ENCODE data around the gene PDE4B.
"Not testable (repeated sequence)": the region's sequence is repeated elsewhere in the genome, so short reads cannot be mapped to it uniquely, and the experiment has no call there.

The PDE4B gene

DNA sequence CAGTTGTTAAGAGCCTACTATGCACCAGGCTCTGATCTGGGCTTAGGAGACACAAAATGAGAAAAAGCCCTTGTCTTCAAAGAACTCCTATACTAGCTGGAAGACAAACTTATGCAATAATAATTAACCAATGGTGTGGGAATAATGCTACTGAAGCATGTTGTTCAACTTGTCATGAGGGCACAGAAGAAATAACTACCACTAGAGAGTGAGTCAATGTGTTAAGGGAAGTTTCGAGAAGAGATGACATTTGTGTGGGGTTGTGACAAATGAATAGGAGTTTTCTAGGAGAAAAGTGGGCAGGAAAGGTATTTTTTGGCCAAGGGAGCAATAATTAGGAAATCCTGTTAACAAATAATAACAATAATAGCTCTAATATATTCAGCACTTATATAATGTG is 205.0 kb downstream of the PDE4B start:
- DNase-seq = no peak

DNA sequence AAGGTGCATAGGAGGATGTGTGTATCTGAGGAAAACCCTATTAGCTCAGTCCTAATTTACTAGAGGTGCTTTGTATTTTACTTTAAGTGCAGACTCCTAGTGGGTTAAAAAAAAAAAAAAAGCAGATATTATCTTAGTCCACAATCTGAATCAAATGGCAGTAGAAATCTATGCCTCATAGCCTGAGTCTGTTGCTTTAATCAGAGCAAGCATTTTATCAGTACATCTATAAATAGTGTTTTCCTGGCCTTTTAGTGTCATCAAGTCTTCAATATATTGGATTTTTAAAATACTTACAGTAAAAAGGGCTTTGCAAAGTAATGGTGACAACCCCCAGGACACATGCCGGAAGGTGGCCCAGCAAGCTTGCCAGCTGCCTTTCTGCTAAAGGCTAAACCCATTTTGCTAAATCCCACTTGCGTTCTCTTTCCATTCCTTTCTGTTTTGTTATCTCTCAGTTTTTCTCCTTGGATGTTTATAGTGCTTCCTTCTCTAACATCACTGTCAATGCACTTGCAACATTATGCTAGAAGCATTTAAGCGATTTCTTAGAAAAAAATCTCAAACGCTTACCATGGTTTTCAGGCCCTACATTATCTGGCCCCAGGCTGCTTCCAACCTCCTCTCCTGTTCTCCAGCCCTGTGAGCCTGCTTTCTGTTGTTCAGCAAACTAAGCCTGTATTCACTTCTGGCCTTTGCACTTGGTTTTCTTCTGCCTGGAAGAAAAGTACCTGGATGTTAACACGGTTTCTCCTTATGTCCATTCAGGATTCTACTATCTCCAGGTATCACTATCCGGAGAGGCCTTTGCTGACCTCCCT is 206.3 kb downstream of the PDE4B start:
- no peak for DNase-seq

DNA sequence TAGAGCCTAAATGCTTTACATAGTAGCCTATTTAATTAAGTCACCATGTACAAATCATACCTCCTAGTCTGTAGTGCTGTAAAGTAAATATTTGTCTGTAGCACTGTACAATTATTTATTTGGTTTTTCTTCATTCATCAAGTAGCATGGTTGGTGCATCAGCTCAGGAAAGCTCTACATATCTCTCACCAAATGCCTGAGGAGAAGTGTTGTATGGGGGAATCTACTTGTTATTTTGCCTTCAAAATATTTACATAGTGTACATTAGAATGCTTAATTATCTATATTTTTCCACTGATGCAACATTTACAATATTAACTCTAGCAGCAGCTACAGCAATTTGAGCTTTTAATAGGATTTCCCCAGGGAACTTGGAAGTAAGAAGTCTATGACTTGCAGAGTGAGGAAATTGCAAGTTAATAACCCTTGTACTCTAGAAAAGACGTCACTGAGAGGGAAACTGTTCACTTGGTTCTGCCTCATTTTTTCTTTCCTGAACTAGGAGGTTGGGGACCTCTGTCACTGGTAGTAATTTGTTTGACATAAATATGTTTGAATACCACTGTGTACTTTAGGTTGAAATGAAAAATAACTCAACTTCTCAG is 207.4 kb downstream of the PDE4B start:
- no peak for DNase-seq

DNA sequence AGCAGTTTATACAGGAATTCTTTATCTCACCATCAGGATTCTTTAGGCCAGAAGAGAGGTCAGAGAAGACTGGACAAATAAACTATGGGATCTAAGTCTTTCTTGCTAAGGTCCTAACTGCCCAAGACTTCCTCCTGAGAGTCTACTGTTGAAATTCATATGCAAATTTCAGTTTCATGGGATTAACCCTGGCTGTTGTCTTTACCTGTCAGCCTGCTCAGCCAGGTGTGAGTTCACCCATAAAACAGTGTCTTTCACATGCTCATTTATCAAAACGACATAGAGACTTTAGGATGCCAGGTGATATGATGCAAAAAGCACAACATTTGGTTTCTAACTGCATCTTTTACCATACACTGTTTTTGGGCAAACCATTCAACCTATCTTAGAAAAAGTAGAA is 211.0 kb downstream of the PDE4B start:
- no peak for DNase-seq

DNA sequence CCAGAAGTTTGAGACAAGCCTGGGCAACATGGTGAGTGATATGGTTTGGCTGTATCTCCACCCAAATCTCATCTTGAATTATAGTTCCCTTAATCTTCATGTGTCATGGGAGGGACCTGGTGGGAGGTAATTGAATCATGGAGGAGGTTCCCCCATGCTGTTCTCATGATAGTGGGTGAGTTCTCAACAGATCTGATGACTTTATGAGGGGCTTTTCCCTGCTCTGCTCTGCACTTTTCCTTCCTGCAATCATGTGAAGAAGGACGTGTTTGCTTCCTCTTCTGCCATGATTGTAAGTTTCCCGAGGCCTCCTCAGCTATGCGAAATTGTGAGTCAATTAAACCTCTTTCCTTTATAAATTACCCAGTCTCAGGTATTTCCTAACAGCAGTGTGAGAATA is 213.8 kb downstream of the PDE4B start:
- DNase-seq = not testable (repeated sequence)

DNA sequence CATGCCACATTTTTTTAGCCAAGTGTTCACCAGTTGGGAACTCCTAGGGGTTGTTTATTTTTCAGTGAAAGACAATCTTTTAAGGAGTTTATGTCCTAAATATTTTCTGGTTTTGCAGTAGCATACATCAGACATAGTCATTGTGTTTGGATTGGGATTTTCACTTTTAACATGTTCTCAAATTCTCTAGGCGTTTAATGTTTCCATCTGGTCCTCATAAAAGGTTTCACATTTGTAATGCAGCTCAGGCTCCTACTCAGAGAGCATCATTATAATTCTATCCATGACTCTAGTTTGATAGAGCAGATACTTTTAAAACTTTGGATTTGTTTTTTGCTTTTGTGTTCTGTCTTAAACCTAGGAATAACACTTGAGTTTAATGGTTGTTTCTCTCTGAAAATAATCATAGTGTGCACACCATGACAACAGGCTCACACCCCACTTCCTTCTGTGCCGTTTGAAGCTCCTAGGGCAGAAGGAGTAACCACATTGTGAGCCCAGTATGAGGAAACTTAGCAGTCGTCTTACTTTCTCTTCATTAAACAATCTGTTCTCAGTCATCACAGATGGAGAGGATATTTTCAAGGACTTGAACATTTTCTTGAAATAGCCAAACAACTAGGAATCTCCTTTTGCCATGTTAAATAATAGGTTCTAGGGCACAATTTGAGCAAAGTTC is 219.6 kb downstream of the PDE4B start:
- no peak for DNase-seq

DNA sequence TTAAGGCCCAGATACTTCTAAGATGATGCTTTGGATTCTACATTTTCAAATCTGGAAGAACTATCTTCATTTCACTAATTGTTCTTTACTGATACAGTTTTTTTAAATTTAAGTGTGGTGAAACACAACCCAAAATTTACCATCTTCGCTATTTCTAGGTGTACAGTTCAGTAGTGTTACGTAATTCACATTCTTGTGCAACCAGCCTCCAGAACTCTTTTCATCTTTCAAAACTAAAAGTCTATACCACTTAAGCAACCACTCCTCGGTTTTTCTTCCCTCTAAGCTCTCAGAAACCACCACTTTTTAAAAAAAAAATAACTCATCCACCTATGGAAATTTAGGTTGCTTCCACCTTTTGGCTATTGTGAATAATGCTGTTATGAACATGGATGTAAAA is 220.7 kb downstream of the PDE4B start:
- no peak for DNase-seq

DNA sequence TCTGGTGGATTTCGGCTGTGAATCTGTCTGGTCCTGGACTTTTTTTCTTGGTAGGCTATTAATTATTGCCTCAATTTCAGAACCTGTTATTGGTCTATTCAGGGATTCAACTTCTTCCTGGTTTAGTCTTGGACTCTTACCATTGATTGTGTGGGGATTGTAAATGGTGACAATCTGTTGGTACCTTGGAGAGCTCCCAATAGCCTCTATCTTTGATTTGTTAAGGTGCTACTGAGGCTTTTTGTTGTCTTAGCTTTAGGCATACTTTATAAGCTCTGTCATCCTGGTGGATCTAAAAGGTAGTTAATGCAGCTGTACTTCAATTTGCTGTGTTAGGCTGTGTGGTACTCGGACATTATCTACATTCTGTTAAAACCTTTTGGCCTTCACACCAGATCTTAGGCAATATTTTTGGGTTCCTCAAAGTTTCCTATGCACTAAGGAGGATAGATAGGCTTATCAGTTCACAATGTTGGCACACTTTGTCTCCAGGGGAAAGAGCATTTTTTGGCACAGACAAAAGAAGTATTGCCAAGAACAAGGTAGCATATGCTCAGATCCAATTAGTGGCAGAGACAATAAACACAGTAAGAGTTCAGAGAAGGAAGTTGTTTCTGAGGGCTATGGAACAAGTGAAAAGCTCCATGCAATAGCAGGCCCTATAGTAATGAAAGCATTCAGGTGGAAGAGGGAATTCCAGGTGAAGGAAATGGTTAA is 230.4 kb downstream of the PDE4B start:
- no peak for DNase-seq

DNA sequence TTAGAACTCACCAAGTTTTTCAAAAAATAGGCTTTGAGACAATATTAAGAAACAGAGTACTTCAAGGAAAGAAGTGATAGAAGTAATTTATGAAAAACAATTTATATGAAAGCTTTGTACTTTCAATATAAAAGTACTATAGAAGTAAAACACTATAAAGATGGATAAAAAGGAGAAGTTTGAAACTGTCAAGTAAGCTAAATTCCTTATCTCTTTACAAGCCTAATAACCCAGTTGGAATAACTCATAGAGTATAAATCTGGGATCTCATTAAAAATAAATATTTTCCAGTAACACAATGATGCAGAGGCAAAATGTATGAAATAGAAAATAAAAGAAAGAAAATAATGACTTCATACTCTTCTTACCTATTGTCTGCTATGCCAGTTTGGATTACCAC is 232.5 kb downstream of the PDE4B start:
- no peak for DNase-seq

DNA sequence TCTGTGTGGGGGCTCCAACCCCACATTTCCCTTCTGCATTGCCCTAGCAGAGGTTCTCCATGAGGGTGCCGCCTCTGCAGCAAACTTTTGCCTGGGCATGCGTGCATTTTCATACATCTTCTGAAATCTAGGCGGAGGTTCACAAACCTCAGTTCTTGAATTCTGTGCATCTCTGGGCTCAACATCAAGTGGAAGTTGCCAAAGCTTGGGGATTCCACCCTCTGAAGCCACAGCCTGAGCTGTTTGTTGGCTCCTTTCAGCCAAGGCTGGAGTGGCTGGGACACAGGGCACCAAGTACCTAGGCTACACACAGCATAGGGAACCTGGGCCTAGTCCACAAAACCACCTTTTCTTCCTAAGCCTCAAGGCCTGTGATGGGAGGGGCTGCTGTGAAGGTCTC is 235.3 kb downstream of the PDE4B start:
- DNase-seq = no peak

DNA sequence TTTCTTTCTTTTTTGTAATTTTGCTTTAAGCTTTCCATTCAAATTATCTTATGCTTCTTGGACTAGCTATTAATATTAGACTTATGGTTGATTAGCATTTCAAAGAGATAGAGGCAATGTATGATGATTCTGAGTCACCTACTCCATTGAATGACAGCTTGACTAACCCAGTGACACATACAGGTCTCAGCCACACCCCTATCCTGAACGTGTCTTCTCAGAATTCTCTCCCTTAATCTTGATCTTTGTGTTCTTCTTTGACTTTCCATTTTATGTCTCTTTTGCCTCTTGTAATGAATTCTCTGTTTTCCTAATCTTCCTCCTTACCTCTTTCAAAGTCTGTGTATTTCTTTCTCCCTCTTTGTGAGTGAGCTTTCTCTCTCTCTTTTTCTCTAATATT is 241.1 kb downstream of the PDE4B start:
- no peak for DNase-seq

DNA sequence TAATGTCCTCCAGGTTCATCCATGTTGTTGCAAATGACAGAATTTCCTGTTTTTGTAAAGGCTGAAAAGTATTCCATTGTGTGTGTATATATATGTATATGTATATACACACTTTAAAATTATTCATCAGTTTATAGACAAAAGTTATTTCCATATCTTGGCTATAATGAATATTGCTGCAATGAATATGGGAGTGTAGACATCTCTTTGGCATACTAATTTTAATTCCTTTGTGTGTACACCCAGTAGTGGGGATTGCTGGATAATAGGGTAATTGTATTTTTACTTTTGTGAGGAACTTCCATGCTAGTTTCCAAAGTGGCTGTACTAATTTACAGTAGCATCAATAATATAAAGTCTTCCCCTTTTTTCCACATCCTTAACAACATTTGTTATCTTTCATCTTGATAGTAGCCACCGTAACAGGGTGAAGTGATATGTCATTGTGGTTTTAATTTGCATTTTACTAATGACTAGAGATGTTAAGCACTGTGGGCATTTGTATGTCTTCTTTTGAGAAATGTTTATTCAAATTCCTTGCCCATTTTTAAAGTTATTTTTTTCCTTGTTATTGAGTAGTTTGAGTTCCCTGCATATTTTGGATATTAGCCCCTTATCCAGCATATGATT is 243.0 kb downstream of the PDE4B start:
- DNase-seq = no peak

DNA sequence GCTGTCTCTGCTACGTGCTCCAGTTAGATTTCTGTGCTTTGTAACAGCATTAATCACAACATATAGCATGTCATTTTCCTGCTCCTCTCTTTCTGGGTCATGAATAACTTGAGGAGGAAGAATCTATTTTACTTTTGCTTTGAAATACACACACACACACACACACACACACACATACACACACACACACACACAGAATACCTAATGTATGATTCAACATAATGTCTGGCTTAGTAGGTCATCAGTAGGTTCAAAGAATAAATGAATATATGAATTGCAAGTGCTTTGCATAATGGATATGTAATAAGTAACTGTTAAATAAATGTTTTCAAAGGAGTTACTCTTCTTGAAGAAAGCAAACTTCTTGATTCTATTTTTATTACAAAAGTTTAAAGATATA is 249.0 kb downstream of the PDE4B start:
- no peak for DNase-seq

DNA sequence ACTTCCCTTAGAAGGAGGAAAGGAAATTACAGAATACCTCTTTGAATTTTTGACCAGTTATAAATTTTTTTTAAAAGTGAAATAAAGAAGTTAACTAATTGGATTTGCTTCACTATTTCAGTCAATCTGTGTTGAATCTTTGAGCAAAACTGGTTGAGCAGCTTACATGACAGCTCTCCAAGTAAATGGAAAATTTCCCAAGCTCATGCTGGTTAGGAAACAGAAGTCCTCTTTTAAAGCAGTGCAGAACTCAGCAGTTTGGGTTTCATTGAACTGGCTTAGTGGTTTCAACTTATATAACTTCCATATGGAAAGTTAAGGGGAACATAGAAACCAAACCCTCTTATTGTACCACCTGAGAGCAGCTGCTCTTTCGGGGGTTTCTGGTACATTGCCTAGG is 250.5 kb downstream of the PDE4B start:
- no peak for DNase-seq

DNA sequence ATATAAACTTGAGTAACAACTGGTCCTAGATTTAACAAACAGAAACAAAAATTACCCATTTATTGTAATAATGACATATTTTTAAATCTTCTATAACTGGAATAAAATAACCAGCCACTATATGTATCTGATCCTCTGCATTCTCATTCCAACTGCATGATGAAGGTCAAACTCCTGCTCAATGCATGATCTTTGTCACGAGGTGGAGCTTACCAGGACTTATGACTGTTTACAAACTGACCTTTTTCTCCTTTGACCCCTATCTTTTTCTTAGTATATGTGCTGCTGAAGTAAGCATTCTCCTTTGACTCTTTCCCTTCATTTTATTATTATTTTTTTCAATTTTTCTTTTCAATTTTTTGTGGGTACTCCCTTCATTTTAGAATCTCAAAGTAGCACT is 252.2 kb downstream of the PDE4B start:
- DNase-seq = no peak

DNA sequence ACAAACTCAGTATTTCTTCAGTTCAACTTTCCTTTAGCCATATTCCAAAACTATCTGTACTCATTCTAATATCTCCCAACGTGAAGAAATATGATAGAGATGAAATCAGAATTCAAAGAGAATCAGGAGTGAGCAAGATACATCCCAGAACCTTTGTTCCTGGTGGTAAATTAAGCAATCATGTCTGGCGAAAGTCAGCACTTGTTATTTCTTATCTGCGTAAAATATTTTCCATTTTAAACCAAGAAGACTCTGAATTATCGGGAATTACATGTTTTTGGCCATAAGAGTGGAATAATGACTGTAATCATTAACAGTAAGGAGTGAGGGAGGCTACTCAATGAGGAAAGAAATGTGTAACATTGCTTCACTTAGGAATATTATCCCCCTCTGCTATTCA is 253.7 kb downstream of the PDE4B start:
- no peak for DNase-seq

DNA sequence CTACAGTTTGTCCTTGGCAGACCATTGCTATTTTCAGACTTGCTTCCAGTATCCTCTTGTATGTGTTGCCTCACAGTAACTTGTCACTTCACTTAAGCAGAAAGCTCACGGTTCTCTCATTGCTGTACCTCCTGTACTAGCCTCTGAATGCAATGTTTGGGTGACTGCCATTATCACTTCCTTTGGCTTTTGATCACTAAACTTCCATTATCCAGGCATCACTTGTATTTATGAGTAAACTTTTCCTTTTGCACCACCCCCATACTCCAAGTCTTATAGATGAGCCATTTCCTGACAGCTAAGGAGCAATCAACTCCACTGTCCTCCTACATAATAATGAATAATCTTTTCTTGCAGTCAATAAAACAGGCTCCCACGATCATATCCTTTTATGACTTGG is 255.3 kb downstream of the PDE4B start:
- no peak for DNase-seq

DNA sequence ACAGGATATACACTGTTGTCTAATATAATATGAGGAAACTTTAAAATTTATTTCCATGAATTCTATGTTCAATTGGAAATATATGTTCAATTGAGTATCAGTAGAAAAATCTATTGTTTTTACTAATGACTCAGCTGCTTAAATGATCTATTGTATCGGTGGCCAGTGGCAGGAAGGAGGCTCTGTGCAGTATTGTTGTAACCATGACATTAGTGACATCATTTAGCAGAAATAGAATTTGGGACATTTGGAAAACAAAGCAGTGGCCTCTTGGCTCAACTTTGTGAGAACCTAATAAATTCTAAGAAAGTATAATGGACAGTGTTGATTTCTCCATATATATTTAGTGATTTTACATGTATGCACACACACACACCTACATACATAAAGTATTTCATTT is 257.4 kb downstream of the PDE4B start:
- no peak for DNase-seq

DNA sequence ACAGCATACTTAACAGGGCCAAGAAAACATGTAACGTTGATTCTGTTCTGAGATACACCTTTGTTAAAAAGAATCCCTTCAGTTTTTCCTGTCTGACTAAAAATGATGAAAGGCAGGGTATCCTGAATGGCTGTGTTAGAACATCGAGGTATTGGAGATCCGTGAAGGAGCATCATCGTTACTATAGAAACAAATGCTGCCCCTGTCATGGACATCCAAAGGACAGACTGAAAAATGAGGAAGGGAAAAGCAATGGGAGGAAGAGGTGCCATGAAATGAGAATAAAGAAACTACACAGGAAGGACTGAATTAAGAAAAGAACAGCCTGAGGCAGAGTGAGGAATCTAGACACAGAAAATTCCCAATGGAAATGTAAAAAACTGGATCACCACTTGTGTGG is 257.9 kb downstream of the PDE4B start:
- no peak for DNase-seq

DNA sequence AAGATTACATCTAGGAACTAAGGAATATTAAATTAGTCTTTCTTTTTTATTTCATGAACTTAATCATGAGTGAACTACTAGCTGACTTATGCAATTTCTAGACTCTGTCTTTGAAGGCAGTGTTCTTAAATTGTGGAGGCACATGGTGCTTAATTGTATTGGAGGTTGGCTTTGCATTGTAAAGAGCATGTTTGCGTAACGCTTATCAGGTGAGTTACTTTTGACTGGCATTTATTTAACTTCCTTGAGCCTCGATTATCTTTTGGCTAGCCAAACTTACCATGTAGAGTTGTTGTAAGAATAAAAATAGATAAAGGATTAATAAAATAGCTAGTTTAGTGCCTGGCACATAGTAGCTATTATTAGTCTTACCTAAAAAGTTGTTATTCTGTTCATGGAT is 262.4 kb downstream of the PDE4B start:
- DNase-seq = no peak

DNA sequence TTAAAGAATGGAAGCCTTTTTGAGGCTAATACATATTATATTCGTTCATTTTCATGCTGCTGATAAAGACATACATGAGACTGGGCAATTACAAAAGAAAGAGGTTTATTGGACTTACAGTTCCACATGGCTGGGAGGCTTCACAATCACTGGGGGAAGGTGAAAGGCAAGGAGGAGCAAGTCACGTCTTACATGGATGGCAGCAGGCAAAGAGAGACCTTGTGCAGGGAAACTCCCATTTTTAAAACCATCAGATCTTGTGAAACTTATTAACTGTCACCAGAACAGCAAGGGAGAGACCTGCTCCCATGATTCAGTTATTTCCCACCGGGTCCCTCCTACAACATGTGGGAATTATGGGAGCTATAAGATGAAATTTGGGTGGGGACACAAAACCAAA is 264.8 kb downstream of the PDE4B start:
- DNase-seq = not testable (repeated sequence)

DNA sequence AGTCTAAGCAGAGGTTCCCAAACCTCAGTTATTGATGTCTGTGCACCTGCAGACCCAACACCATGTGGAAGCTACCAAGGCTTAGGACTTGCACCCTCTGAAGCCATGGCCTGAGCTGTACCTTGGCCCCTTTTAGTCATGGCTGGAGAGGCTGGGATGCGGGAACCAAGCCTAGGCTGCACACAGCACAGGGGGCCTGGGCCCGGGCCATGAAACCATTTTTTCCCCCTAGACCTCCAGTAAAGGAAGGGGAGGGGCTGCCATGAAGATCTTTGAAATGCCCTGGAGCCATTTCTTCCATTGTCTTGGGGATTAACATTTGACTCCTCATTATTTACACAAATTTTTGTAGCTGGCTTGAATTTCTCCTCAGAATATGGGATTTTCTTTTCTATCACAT is 265.9 kb downstream of the PDE4B start:
- DNase-seq = no peak

DNA sequence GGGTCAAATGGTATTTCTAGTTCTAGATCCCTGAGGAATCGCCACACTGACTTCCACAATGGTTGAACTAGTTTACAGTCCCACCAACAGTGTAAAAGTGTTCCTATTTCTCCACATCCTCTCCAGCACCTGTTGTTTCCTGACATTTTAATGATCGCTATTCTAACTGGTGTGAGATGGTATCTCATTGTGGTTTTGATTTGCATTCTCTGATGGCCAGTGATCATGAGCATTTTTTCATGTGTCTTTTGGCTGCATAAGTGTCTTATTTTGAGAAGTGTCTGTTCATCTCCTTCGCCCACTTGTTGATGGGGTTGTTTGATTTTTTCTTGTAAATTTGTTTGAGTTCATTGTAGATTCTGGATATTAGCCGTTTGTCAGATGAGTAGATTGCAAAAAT is 274.5 kb downstream of the PDE4B start:
- DNase-seq = not testable (repeated sequence)

Measured in NCI-H1694 (cell line).